Right renal pelvis (tissue), 4 donors: Measurements from ENCODE around the gene MVB12B. TPM values are rescaled to one million over a fixed set of nuclear protein-coding genes. Genes with fewer than 3 reads are reported as not detected.
"Not testable (repeated sequence)": the region's sequence is repeated elsewhere in the genome, so short reads cannot be mapped to it uniquely, and the experiment has no call there.

Source experiments
- DNase-seq, 4 donors: peaks; one replicate each; pipeline ENCODE4 v3.0.0-alpha.2; 2013; ENCODE audit warnings: low read depth in 4 of 4, low spot score in 3 of 4, missing footprints in 1 of 4
- polyA plus RNA-seq, 4 donors: library from polyadenylated mRNA; unstranded; fragments of 120-200 nt; gene quantifications; one replicate each; pipeline ENCODE4 v1.2.1, GENCODE V29; 2013; ENCODE audit not compliant: insufficient read length in 4 of 4

The MVB12B gene
- polyA plus RNA-seq, 4 donors, result 17.9 to 19.7 (median 18.9) TPM

- DNase-seq, result no peak
These were observed 197.9 kb downstream of the MVB12B start for GRCh38 chr9:126524353-126525077.

- DNase-seq, result no peak
These were observed 199.8 kb downstream of the MVB12B start for GRCh38 chr9:126526218-126527108.

GRCh38 chr9:126527109-126527825 is 200.6 kb downstream of the MVB12B start:
- DNase-seq, result no peak

- DNase-seq, result no peak
These were observed 201.5 kb downstream of the MVB12B start for GRCh38 chr9:126528111-126528510.

- no peak for DNase-seq
These were observed 202.3 kb downstream of the MVB12B start for GRCh38 chr9:126528915-126529314.

GRCh38 chr9:126531035-126531571 is 204.5 kb downstream of the MVB12B start:
- DNase-seq, result no peak

GRCh38 chr9:126531591-126531990 is 205.0 kb downstream of the MVB12B start:
- no peak for DNase-seq

- no peak for DNase-seq
These were observed 205.4 kb downstream of the MVB12B start for GRCh38 chr9:126532019-126532462.

- no peak for DNase-seq
These were observed 205.9 kb downstream of the MVB12B start for GRCh38 chr9:126532489-126532888.

GRCh38 chr9:126532951-126533925 is 206.6 kb downstream of the MVB12B start:
- no peak for DNase-seq

GRCh38 chr9:126533926-126534310 is 207.3 kb downstream of the MVB12B start:
- DNase-seq, result no peak

- DNase-seq, result no peak
These were observed 208.0 kb downstream of the MVB12B start for GRCh38 chr9:126534431-126535186.

- DNase-seq, result no peak
These were observed 209.5 kb downstream of the MVB12B start for GRCh38 chr9:126536131-126536530.

- DNase-seq, result no peak
These were observed 210.3 kb downstream of the MVB12B start for GRCh38 chr9:126536841-126537465.

- no peak for DNase-seq
These were observed 211.9 kb downstream of the MVB12B start for GRCh38 chr9:126538550-126538949.

- DNase-seq, result not testable (repeated sequence)
These were observed 213.8 kb downstream of the MVB12B start for GRCh38 chr9:126540398-126540797.

GRCh38 chr9:126543490-126543889 is 216.9 kb downstream of the MVB12B start:
- no peak for DNase-seq

- no peak for DNase-seq
These were observed 218.5 kb downstream of the MVB12B start for GRCh38 chr9:126545106-126545505.
